Measurements from ENCODE around the gene MRGPRD.

The MRGPRD gene

GRCh38 chr11:68980776-68981065, at the start of gene MRGPRD:
Gene MRGPRD, minus strand, starts transcription at chr11:68980986. Its CDS starts 0 bp downstream, at chr11:68980986.
- DNase-seq: no peak

GRCh38 chr11:69030301-69030700, 49.5 kb upstream of the MRGPRD start:
- no peak for DNase-seq

- DNase-seq: no peak
Measured at GRCh38 chr11:69027704-69028372, 47.1 kb upstream of the MRGPRD start.

GRCh38 chr11:69024509-69024908, 43.7 kb upstream of the MRGPRD start:
- no peak for DNase-seq

- no peak for DNase-seq
Measured at GRCh38 chr11:69022260-69022659, 41.5 kb upstream of the MRGPRD start.

- no peak for DNase-seq
Measured at GRCh38 chr11:69018924-69019323, 38.1 kb upstream of the MRGPRD start.

- no peak for DNase-seq
Measured at GRCh38 chr11:69017951-69018350, 37.2 kb upstream of the MRGPRD start.

- DNase-seq: no peak
Measured at GRCh38 chr11:69014898-69015549, 34.2 kb upstream of the MRGPRD start.

- no peak for DNase-seq
Measured at GRCh38 chr11:69014084-69014851, 33.5 kb upstream of the MRGPRD start.

- no peak for DNase-seq
Measured at GRCh38 chr11:69013009-69013951, 32.5 kb upstream of the MRGPRD start, which contains the start of gene MRGPRF. Gene MRGPRF, minus strand, starts transcription at chr11:69013246. Its CDS starts 3,345 bp downstream, at chr11:69009901.

- no peak for DNase-seq
Measured at GRCh38 chr11:69012092-69013008, 31.6 kb upstream of the MRGPRD start.

GRCh38 chr11:69011624-69012091, 30.9 kb upstream of the MRGPRD start:
- DNase-seq: no peak

- no peak for DNase-seq
Measured at GRCh38 chr11:69010964-69011623, 30.3 kb upstream of the MRGPRD start.

GRCh38 chr11:69010361-69010891, 29.6 kb upstream of the MRGPRD start:
- DNase-seq: no peak

- DNase-seq: no peak
Measured at GRCh38 chr11:69009441-69010211, 28.8 kb upstream of the MRGPRD start.

- no peak for DNase-seq
Measured at GRCh38 chr11:69008737-69009440, 28.1 kb upstream of the MRGPRD start.

GRCh38 chr11:69007975-69008381, 27.2 kb upstream of the MRGPRD start:
- DNase-seq: no peak

- no peak for DNase-seq
Measured at GRCh38 chr11:69006816-69007215, 26.0 kb upstream of the MRGPRD start.

Data from NCI-H2107 (cell line).